ENCODE results near the gene MACROH2A1.

MACROH2A1 gene

GRCh38 chr5:135353952-135354721, 44.9 kb downstream of the MACROH2A1 start:
- peak; percentile 69 for ATAC-seq
- TF ChIP-seq ZNF8 (CRISPR knock-in tag; IDR thresholded peaks at IDR 0.05) (no peak), POU6F1 (CRISPR knock-in tag; IDR thresholded peaks at IDR 0.05; ENCODE audit: borderline replicate concordance, low read depth) (no peak), PATZ1 (CRISPR knock-in tag; IDR thresholded peaks at IDR 0.05; ENCODE audit: borderline replicate concordance) (no peak)

GRCh38 chr5:135350536-135350935, 48.5 kb downstream of the MACROH2A1 start:
- ATAC-seq: no peak
- TF ChIP-seq RARB (CRISPR knock-in tag; IDR thresholded peaks at IDR 0.05) (no peak), PATZ1 (CRISPR knock-in tag; IDR thresholded peaks at IDR 0.05; ENCODE audit: borderline replicate concordance) (no peak)

- TF ChIP-seq GLIS3 (CRISPR knock-in tag; IDR thresholded peaks at IDR 0.05) (no peak), TOX (CRISPR knock-in tag; IDR thresholded peaks at IDR 0.05; ENCODE audit: borderline replicate concordance) (no peak), ISL1 (CRISPR knock-in tag; IDR thresholded peaks at IDR 0.05) (no peak), ARNTL (CRISPR knock-in tag; IDR thresholded peaks at IDR 0.05; ENCODE audit: borderline replicate concordance, low read depth) (no peak)
- no peak for ATAC-seq
These were observed 49.1 kb downstream of the MACROH2A1 start for GRCh38 chr5:135349886-135350285.

- ATAC-seq: no peak
- TF ChIP-seq PATZ1 (CRISPR knock-in tag; IDR thresholded peaks at IDR 0.05; ENCODE audit: borderline replicate concordance) (no peak), ESRRG (CRISPR knock-in tag; IDR thresholded peaks at IDR 0.05) (no peak), BACH2 (CRISPR knock-in tag; IDR thresholded peaks at IDR 0.05; ENCODE audit: borderline replicate concordance) (no peak), ZC3H10 (CRISPR knock-in tag; IDR thresholded peaks at IDR 0.05) (no peak), GLIS3 (CRISPR knock-in tag; IDR thresholded peaks at IDR 0.05) (no peak), ZFP30 (CRISPR knock-in tag; IDR thresholded peaks at IDR 0.05) (no peak), OSR1 (CRISPR knock-in tag; IDR thresholded peaks at IDR 0.05) (no peak), ZNF70 (CRISPR knock-in tag; IDR thresholded peaks at IDR 0.05) (no peak), ISL1 (CRISPR knock-in tag; IDR thresholded peaks at IDR 0.05) (no peak), ZNF8 (CRISPR knock-in tag; IDR thresholded peaks at IDR 0.05) (no peak), RARB (CRISPR knock-in tag; IDR thresholded peaks at IDR 0.05) (no peak)
These were observed 49.6 kb downstream of the MACROH2A1 start for GRCh38 chr5:135349451-135349850.

- ATAC-seq: no peak
- TF ChIP-seq ZC3H10 (CRISPR knock-in tag; IDR thresholded peaks at IDR 0.05) (no peak), POU6F1 (CRISPR knock-in tag; IDR thresholded peaks at IDR 0.05; ENCODE audit: borderline replicate concordance, low read depth) (no peak), ZFP30 (CRISPR knock-in tag; IDR thresholded peaks at IDR 0.05) (no peak), ARNTL (CRISPR knock-in tag; IDR thresholded peaks at IDR 0.05; ENCODE audit: borderline replicate concordance, low read depth) (no peak), BACH2 (CRISPR knock-in tag; IDR thresholded peaks at IDR 0.05; ENCODE audit: borderline replicate concordance) (no peak)
These were observed 50.1 kb downstream of the MACROH2A1 start for GRCh38 chr5:135348918-135349317.

Measured in SK-N-SH treated with all-trans-retinoic acid at 6 μM for 48 hours (cell line).